Omental fat pad (tissue), 4 donors: ENCODE measurements around the gene CDYL. TPM values are rescaled to one million over a fixed set of nuclear protein-coding genes. Genes with fewer than 3 reads are reported as not detected.

Experiments used
- ATAC-seq: fragments of 150-250 bp; one replicate; pipeline ENCODE4 v1.9.1; 2016; ENCODE audit warnings: mild to moderate bottlenecking, moderate library complexity; ENCODE audit not compliant: low FRiP score
- DNase-seq: peaks from one replicate; pipeline ENCODE4 v3.0.0-alpha.2; 2019; ENCODE audit warnings: low spot score
- CTCF ChIP-seq, 3 donors: fragments of 450-650 bp; IDR thresholded peaks; one replicate each; pipeline ENCODE4 v1.5.1; 2016 to 2017; ENCODE audit warnings: antibody characterized with exemption in 3 of 3, mild to moderate bottlenecking in 3 of 3, moderate library complexity in 2 of 3
- total RNA-seq, 4 donors: library from RNA; depleted of rRNA; stranded (reverse); fragments of >200 nt; gene quantifications; one replicate each; pipeline ENCODE4 v1.1.0, GENCODE V29; 2016

CDYL gene
- total RNA-seq, 4 donors from 2014 or later: 32.2 to 34.5 (median 33.0) TPM

DNA sequence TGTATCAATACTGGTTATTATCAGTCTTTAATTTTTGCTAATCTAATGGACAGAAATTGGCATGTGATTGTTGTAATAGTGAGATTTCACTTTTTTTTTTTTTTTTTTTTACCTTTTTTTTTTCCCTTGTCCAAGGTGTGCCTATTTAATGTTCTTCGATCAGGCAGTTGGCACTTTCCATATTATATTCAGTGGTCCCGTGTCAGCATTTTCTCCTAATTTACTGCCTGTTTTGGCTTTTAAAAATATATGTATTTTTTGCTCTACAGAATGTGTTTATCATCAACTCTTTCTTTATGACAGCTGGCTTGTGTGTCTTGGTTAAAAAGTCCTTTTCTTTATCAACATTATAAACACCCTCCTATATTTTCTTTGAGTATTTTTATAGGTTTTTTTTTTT lies 39.4 kb downstream of the CDYL start:
- ATAC-seq (no peak), DNase-seq (no peak)
- TF ChIP-seq CTCF (IDR thresholded peaks at IDR 0.05): no peak

DNA sequence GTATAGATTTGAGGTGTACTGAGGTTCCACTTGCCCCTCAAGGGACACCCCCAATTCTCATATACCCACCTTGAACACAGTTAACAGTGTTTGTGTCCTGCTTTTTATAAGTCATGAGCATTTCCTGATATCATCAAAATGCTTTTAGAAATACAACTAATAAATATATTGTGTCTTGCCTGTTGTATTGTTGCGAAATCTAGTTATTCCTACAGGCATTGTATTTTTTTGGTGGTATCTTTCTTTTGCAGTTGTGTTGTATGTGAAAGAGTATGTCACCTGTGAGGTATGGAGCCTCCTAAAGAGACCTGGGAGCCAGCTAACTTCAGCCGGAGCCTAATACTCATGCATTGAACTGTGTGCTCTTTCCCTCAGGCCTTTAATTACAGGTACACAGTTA lies 40.7 kb downstream of the CDYL start:
- TF ChIP-seq CTCF (IDR thresholded peaks at IDR 0.05): no peak
- DNase-seq (no peak), ATAC-seq (no peak)

DNA sequence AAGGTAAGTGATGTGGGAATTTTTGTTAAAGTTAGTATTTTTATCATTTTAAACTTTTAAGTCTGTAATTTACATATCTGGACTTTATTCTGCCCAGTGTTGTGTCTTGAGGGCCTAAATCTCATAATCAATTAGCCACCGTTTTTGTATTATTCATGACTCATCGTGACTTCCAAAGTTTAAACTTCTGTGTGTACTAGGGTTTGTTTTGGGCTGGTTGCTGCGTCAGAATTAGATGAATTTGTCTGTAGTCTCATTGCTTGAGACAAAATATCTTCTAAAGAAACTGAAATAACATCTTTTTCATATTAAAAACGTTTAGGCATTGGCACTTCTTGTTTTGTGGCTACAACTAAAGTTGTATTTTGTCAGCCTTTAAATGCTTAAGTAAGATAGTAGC lies 41.3 kb downstream of the CDYL start:
- ATAC-seq (no peak), DNase-seq (no peak)
- TF ChIP-seq CTCF (IDR thresholded peaks at IDR 0.05): no peak

- DNase-seq (no peak), ATAC-seq (no peak)
- TF ChIP-seq CTCF (IDR thresholded peaks at IDR 0.05): no peak
These were observed 42.2 kb downstream of the CDYL start for GRCh38 chr6:4818272-4818938.

GRCh38 chr6:4819706-4820283 lies 43.6 kb downstream of the CDYL start:
- no peak for ATAC-seq
- TF ChIP-seq CTCF (IDR thresholded peaks at IDR 0.05): no peak

GRCh38 chr6:4820704-4821276 lies 44.6 kb downstream of the CDYL start:
- no peak for TF ChIP-seq CTCF (IDR thresholded peaks at IDR 0.05)
- ATAC-seq (no peak), DNase-seq (no peak)

More at GRCh38 chr6:4819706-4820283, 43.6 kb downstream of the CDYL start:
- no peak for DNase-seq

- TF ChIP-seq CTCF (IDR thresholded peaks at IDR 0.05): no peak
- DNase-seq (no peak), ATAC-seq (no peak)
These were observed 46.3 kb downstream of the CDYL start for GRCh38 chr6:4822476-4822875.
